Calu3 (cell line): ENCODE results near the gene GALE. TPM values are rescaled to one million over a fixed set of nuclear protein-coding genes. Genes with fewer than 3 reads are reported as not detected.
"Not testable (repeated sequence)": the region's sequence is repeated elsewhere in the genome, so short reads cannot be mapped to it uniquely, and the experiment has no call there.

Experiments
- BruUV-seq: library from RNA; stranded (reverse); fragments of 400-500 nt; replicated peaks from 2 replicates; lab custom pipeline; 2021; lab: Mats Ljungman, UMichigan
- CTCF ChIA-PET: fragments of 300-600 bp; sonication (Branson Sonifier 250); formaldehyde crosslinking; loops from one replicate; lab custom pipeline; 2022; ENCODE audit warnings: antibody characterized with exemption; lab: Charles Lee
- DNase-seq: peaks from one replicate; pipeline ENCODE4 v3.0.0; 2022
- H3K27ac Mint-ChIP-seq: one replicate; pipeline ENCODE4 v1.8.0; 2022; ENCODE audit warnings: mixed read lengths; ENCODE audit not compliant: unreplicated experiment
- H3K27me3 Mint-ChIP-seq: one replicate; pipeline ENCODE4 v1.8.0; 2022; ENCODE audit warnings: mixed read lengths; ENCODE audit not compliant: unreplicated experiment
- H3K36me3 Mint-ChIP-seq: one replicate; pipeline ENCODE4 v1.8.0; 2022; ENCODE audit warnings: mild to moderate bottlenecking, moderate library complexity, mixed read lengths; ENCODE audit not compliant: insufficient read depth, unreplicated experiment
- H3K4me1 Mint-ChIP-seq: one replicate; pipeline ENCODE4 v1.8.0; 2022; ENCODE audit warnings: mild to moderate bottlenecking, low read depth, mixed read lengths; ENCODE audit not compliant: unreplicated experiment
- H3K4me3 Mint-ChIP-seq: one replicate; pipeline ENCODE4 v1.8.0; 2022; ENCODE audit warnings: mild to moderate bottlenecking, low read depth, moderate library complexity, mixed read lengths; ENCODE audit not compliant: unreplicated experiment
- H3K9me3 Mint-ChIP-seq: one replicate; pipeline ENCODE4 v1.8.0; 2022; ENCODE audit warnings: low read depth, mixed read lengths; ENCODE audit not compliant: unreplicated experiment
- intact Hi-C: fragments of 100-400 bp; cut with micrococcal nuclease; formaldehyde crosslinking; loops from one replicate; pipeline ENCODE4 v1.10.0; 2022; ENCODE audit not compliant: unreplicated experiment
- total RNA-seq: library from RNA; stranded (reverse); gene quantifications from 2 replicates; pipeline ENCODE4 v1.2.3, GENCODE V29; 2022
- TF ChIP-seq, protein P1 (sequence below): fragments of 200-600 bp; IDR thresholded peaks from one replicate; pipeline ENCODE4 v1.8.0; 2022; ENCODE audit warnings: antibody characterized with exemption; ENCODE audit not compliant: unreplicated experiment

Gene GALE
- total RNA-seq, 1 experiment from 2014 or later, result 76.7 TPM

DNA sequence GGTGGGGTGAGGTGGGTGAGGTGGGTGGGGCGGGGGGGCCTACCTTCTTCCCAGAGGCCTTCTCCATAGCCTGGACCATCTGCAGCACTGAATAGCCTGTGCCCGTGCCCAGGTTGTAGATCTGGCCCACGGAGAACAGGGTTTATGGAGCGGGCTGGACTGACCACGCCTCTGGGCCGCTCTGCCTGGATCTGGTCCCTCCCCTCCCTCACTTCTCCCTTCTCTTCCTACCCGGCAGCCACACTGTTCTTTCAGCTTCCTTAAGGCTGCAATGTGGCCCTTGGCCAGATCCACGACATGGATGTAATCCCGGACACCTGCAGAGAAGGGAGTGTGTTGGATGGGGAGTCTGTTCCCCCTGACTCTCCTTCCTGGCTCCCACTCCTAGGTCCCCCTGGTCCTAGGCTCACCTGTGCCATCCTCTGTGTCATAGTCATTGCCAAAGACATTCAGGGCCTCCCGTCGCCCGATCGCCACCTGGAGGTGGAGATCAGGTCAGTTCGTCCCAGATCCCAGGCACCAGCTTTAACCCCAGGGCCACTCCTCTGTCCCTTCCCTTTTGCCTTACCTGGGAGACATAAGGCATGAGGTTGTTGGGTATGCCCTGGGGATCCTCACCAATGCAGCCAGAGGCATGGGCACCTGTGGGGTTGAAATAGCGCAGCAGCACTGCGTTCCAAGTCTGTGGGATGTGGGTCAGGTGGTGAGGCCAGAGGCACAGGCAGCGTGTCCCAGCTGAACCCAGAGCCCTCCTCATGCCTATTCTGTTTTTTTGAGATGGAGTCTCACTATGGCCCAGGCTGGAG, 3.9 kb downstream of the GALE start:
- peaks cover 3% of the 10 kb centered on the region for H3K4me1 Mint-ChIP-seq
- TF ChIP-seq, protein P1, sequence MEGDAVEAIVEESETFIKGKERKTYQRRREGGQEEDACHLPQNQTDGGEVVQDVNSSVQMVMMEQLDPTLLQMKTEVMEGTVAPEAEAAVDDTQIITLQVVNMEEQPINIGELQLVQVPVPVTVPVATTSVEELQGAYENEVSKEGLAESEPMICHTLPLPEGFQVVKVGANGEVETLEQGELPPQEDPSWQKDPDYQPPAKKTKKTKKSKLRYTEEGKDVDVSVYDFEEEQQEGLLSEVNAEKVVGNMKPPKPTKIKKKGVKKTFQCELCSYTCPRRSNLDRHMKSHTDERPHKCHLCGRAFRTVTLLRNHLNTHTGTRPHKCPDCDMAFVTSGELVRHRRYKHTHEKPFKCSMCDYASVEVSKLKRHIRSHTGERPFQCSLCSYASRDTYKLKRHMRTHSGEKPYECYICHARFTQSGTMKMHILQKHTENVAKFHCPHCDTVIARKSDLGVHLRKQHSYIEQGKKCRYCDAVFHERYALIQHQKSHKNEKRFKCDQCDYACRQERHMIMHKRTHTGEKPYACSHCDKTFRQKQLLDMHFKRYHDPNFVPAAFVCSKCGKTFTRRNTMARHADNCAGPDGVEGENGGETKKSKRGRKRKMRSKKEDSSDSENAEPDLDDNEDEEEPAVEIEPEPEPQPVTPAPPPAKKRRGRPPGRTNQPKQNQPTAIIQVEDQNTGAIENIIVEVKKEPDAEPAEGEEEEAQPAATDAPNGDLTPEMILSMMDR, result no peak
- H3K9me3 Mint-ChIP-seq, result no peaks in the 10 kb centered on the region
- BruUV-seq, result no TSS peak
- peaks cover 95% of the 10 kb centered on the region for H3K36me3 Mint-ChIP-seq
- no peaks in the 10 kb centered on the region for H3K27me3 Mint-ChIP-seq
- H3K27ac Mint-ChIP-seq, result peak overlapping the region; percentile 52
- intact Hi-C loops, result no loop called here
- H3K4me3 Mint-ChIP-seq, result no peak overlapping the region
- CTCF ChIA-PET, result no interaction called here
- no peak for DNase-seq

DNA sequence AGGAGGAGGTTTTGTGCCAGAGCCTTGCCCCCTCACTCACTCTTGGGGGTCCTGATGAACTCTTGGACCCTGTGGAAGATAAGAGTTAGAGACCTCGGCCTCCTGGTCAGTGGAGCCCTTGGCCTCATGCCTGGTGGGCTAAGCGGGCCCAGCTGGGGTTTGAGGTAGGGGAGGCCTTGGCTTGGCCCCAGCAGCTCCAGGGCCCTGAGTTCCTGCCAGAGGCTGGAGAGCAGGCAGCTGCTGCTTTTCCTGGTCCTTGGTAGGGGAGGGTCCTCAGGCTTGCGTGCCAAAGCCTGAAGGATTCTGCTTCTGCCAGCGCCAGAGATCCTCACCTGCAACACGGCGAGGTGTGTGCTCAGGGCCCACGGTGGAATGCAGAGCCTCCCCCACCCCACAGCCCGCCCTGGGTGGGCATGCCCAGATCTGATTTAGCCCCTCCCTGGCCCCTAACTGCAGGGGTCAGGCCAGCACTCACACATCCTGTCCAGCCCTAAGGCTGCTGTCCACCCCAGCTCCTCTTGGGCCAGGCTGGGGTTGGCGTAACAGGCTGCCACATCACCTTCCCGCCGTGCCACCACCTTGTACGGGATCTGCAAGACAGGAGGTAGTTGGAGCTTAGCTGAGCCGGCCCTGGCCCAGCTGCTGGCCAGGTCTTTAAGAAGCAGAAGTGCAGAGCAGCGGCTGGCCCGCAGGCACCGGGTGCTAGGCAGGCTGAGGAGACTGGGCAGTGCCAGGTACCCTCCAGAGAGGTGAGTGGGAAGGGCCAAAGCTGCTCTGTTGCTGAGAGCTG, 4.7 kb downstream of the GALE start:
- Mint-ChIP-seq H3K27ac (peak overlapping the region; percentile 52), H3K9me3 (no peaks in the 10 kb centered on the region), H3K27me3 (no peaks in the 10 kb centered on the region), H3K4me1 (peaks cover 8% of the 10 kb centered on the region), H3K4me3 (no peak overlapping the region), H3K36me3 (peaks cover 96% of the 10 kb centered on the region)
- no TSS peak for BruUV-seq
- CTCF ChIA-PET, result no interaction called here
- no peak for DNase-seq
- intact Hi-C loops, result no loop called here
- TF ChIP-seq, protein P1, result no peak

DNA sequence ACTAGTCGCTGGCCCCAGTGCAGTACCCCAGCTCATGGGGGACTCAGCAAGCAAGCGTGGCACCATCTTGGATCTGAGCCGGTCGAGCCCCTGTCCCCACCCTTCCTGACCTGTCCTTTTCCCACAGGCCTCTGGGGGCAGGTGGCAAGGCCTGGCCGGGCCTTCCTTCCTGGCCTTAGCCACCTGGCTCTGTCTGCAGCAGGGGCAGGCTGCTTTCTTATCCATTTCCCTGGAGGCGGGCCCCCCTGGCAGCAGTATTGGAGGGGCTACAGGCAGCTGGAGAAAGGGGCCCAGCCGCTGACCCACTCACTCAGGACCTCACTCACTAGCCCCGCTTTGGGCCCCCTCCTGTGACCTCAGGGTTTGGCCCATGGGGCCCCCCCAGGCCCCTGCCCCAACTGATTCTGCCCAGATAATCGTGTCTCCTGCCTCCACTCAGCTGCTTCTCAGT, 5.8 kb downstream of the GALE start:
- H3K9me3 Mint-ChIP-seq, H3K27me3 Mint-ChIP-seq, H3K4me3 Mint-ChIP-seq, DNase-seq, intact Hi-C loops: not testable (repeated sequence)
- H3K27ac Mint-ChIP-seq, result peak overlapping the region; percentile 77
- peaks cover 95% of the 10 kb centered on the region for H3K36me3 Mint-ChIP-seq
- peaks cover 16% of the 10 kb centered on the region for H3K4me1 Mint-ChIP-seq
- TSS peak; percentile 18 for BruUV-seq
- CTCF ChIA-PET, result interaction anchor here (0.7 kb wide), 1 partner anchor 748 kb away, joined by 3 read pairs; no protein-coding TSS in a partner anchor

DNA sequence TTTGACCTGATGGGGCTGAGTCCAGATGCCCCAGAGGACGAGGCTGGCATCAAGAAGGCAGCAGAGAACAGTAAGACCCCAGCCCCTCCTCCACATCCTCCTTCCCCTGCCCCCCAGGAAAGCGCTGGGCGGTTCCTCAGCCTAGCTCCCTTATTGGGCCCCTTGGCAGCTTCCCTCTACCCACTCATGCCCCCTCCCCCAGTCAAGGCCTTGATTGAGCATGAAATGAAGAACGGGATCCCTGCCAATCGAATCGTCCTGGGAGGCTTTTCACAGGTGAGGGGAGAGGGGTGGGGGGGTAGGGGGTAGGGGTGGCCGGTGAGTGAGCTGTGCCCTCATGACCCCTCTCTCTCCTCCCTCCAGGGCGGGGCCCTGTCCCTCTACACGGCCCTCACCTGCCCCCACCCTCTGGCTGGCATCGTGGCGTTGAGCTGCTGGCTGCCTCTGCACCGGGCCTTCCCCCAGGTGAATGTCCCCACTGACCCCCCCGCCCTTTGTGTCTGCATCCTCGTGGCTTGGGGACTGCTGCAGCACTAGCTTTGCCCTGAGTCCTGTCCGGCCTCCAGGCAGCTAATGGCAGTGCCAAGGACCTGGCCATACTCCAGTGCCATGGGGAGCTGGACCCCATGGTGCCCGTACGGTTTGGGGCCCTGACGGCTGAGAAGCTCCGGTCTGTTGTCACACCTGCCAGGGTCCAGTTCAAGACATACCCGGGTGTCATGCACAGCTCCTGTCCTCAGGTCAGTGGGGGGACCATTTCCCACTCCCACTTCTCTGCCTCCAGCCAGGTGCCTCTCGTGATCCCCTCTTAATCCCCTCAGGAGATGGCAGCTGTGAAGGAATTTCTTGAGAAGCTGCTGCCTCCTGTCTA, 6.5 kb downstream of the GALE start:
- CTCF ChIA-PET, result interaction anchor here (0.7 to 1.0 kb wide), 4 partner anchors 14 to 749 kb away, joined by 3 to 4 read pairs (median 3); no protein-coding TSS in a partner anchor
- no peak for DNase-seq
- Mint-ChIP-seq H3K9me3 (no peaks in the 10 kb centered on the region), H3K4me3 (peak overlapping the region; percentile 99), H3K36me3 (peaks cover 91% of the 10 kb centered on the region), H3K27me3 (no peaks in the 10 kb centered on the region), H3K27ac (peak overlapping the region; percentile 77), H3K4me1 (peaks cover 23% of the 10 kb centered on the region)
- BruUV-seq, result no TSS peak
- TF ChIP-seq, protein P1, result no peak
- intact Hi-C loops, result no loop called here
